ENCODE measurements around the gene TTBK1. TPM values are rescaled to one million over a fixed set of nuclear protein-coding genes. Genes with fewer than 3 reads are reported as not detected.
A peak's percentile ranks its signal among the peaks of the same experiment; 100 is the strongest.

Gene TTBK1
- polyA plus RNA-seq, 1 of the 3 experiments (the other 2 are of a cell fraction) = 0.94 TPM

DNA sequence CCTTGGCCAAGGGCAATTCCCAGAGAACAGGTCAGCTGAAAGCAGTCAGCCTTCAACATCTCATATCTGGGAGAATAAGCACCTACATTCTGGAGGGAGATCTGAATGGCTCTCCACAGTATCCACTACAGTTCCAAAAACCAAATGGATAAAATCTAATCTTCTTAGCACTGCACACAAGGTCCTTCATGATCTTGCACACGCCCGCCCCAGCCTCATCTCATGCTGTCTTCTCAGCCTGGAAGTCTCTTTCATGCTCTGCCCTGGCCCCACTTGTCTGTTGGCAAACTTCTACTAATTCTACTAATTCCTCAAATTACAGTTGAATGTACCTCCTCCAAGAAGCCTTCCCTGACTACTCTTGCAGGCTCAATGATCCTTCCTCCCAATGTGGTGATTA, 1.8 kb upstream of the TTBK1 start:
- ChIA-PET CTCF (interaction anchor here (0.6 to 1.0 kb wide), 2 partner anchors 10 to 88 kb away, joined by 3 read pairs; no protein-coding TSS in a partner anchor), POLR2A (no interaction called here)
- H3K9ac ChIP-seq = no peak overlapping the region
- no peaks in the 10 kb centered on the region for H3K79me2 ChIP-seq (ENCODE audit: insufficient read depth)
- H3K4me2 ChIP-seq = no peak overlapping the region
- no peak overlapping the region for H3K4me3 ChIP-seq (ENCODE audit: low read depth in 2 of 2, low read length in 1 of 2)
- TF ChIP-seq, protein P1, sequence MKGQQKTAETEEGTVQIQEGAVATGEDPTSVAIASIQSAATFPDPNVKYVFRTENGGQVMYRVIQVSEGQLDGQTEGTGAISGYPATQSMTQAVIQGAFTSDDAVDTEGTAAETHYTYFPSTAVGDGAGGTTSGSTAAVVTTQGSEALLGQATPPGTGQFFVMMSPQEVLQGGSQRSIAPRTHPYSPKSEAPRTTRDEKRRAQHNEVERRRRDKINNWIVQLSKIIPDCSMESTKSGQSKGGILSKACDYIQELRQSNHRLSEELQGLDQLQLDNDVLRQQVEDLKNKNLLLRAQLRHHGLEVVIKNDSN (IDR thresholded peaks at IDR 0.05; ENCODE audit: borderline replicate concordance, low read depth) = no peak
- TF ChIP-seq JUND (IDR thresholded peaks at IDR 0.05) (no peak), GABPA (IDR thresholded peaks at IDR 0.05; ENCODE audit: low read depth) (no peak), MXI1 (IDR thresholded peaks at IDR 0.05; ENCODE audit: low read depth, low read length) (no peak), RXRA (IDR thresholded peaks at IDR 0.05; ENCODE audit: borderline replicate concordance, low read depth) (no peak), MEF2A (IDR thresholded peaks at IDR 0.05; ENCODE audit: borderline replicate concordance, low read depth) (no peak), RFX5 (IDR thresholded peaks at IDR 0.05; ENCODE audit: low read length) (no peak)
- TF ChIP-seq, protein P2, sequence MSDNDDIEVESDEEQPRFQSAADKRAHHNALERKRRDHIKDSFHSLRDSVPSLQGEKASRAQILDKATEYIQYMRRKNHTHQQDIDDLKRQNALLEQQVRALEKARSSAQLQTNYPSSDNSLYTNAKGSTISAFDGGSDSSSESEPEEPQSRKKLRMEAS (IDR thresholded peaks at IDR 0.05; ENCODE audit: low read depth) = no peak
- WGBS (ENCODE audit: low lambda C conversion rate) = 59% methylated on average over 2 of the region's 2 CpGs
- no peak for DNase-seq
- H3F3A ChIP-seq (replicated peaks; ENCODE audit: insufficient read depth) = no peaks in the 10 kb centered on the region
- H3K9me3 ChIP-seq = no peaks in the 10 kb centered on the region
- peaks cover 21% of the 10 kb centered on the region for H3K27me3 ChIP-seq (ENCODE audit: insufficient read depth)
- no peak overlapping the region for H2AFZ ChIP-seq (ENCODE audit: low read depth)
- H3K4me1 ChIP-seq (ENCODE audit: control insufficient read depth in 1 of 2, insufficient read depth in 2 of 2, low read depth in 1 of 2, low read length in 1 of 2) = peaks cover 0 to 12% of the 10 kb centered on the region in 2 experiments; a peak in 1 of 4 replicates
- H3K27ac ChIP-seq (ENCODE audit: low read depth in 2 of 2, low read length in 1 of 2) = no peak overlapping the region
- no peaks in the 10 kb centered on the region for H4K20me1 ChIP-seq (ENCODE audit: insufficient read depth)
- no peaks in the 10 kb centered on the region for H3K36me3 ChIP-seq (replicated peaks in 1 of 2; ENCODE audit: control insufficient read depth in 1 of 2, insufficient read depth in 2 of 2, low read length in 1 of 2)
- H3K9me2 ChIP-seq = no peaks in the 10 kb centered on the region

DNA sequence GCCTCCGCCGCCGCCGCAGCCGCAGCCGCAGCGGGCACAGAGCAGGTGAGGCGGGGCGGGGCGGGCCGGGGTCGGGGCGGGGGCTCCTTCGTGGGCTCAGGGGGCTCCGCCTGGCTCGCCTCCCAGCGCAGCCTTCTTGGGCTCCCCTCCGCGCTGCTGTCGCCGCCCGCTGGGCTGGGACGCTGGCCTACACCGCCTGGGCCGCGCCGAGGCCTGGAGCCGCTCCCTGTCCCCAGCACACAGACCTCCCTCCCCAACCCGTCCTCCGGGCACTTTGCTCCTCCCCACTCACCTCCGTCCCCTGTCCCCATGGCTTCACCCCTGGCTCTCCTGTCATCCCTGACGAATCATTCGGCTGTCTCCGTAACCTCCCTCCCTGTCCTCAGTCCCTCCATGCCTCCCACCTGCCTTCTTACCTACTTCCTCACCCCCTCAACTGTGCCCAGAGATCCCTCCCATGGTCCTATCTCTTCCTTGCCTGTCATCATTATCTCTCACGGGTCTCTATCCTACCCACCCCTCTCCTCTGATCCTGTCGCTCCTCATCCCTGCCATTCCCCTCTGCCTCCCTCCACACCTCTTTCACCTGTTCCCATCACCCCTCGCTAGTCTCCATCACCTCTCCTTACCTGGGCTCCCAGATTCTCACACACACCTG, 512 bp downstream of the TTBK1 start:
- H3K4me1 ChIP-seq (ENCODE audit: control insufficient read depth in 1 of 2, insufficient read depth in 2 of 2, low read depth in 1 of 2, low read length in 1 of 2) = peaks cover 0 to 25% of the 10 kb centered on the region in 2 experiments; a peak in 1 of 4 replicates
- 61% methylated on average over 7 of the region's 37 CpGs for WGBS (ENCODE audit: low lambda C conversion rate)
- no peak overlapping the region for H3K27ac ChIP-seq (ENCODE audit: low read depth in 2 of 2, low read length in 1 of 2)
- DNase-seq = peak; percentile 82
- H3K4me3 ChIP-seq (ENCODE audit: low read depth in 2 of 2, low read length in 1 of 2) = peak overlapping the region; percentile 32 to 43
- POLR2A ChIA-PET = interaction anchor here (1.2 kb wide), 1 partner anchor 14 kb away, joined by 3 read pairs; the partner anchor contains the start of gene DNPH1
- CTCF ChIA-PET = interaction anchor here (0.7 to 1.1 kb wide), 5 partner anchors 14 to 364 kb away, joined by 3 to 5 read pairs (median 3); partner anchors contain the start of genes DNPH1 and PTK7
- no peak overlapping the region for H2AFZ ChIP-seq (ENCODE audit: low read depth)
- no peaks in the 10 kb centered on the region for H4K20me1 ChIP-seq (ENCODE audit: insufficient read depth)
- H3K36me3 ChIP-seq (replicated peaks in 1 of 2; ENCODE audit: control insufficient read depth in 1 of 2, insufficient read depth in 2 of 2, low read length in 1 of 2) = no peaks in the 10 kb centered on the region
- H3K79me2 ChIP-seq (ENCODE audit: insufficient read depth) = no peaks in the 10 kb centered on the region
- no peak overlapping the region for H3K9ac ChIP-seq
- H3F3A ChIP-seq (replicated peaks; ENCODE audit: insufficient read depth) = no peaks in the 10 kb centered on the region
- peak overlapping the region; percentile 50; the same call in 1 of the 2 replicates for H3K4me2 ChIP-seq
- no peaks in the 10 kb centered on the region for H3K9me2 ChIP-seq
- H3K9me3 ChIP-seq = no peaks in the 10 kb centered on the region
- peaks cover 21% of the 10 kb centered on the region; the same call in 1 of the 2 replicates for H3K27me3 ChIP-seq (ENCODE audit: insufficient read depth)
- TF ChIP-seq TEAD4 (IDR thresholded peaks at IDR 0.05; ENCODE audit: borderline replicate concordance, insufficient read depth) (no peak), FOXJ3 (CRISPR knock-in tag; IDR thresholded peaks at IDR 0.05) (no peak), NRF1 (IDR thresholded peaks at IDR 0.05; ENCODE audit: low read depth, low read length) (no peak), TAF1 (IDR thresholded peaks at IDR 0.05; ENCODE audit: borderline replicate concordance, low read depth, low read length) (no peak), FOSL2 (IDR thresholded peaks at IDR 0.05; ENCODE audit: borderline replicate concordance, low read depth) (no peak), GABPA (IDR thresholded peaks at IDR 0.05; ENCODE audit: low read depth) (no peak), FOXM1 (IDR thresholded peaks at IDR 0.05; ENCODE audit: low read depth) (no peak), RAD21 (IDR thresholded peaks at IDR 0.05; ENCODE audit: low read length) (no peak), MEF2A (IDR thresholded peaks at IDR 0.05; ENCODE audit: borderline replicate concordance, low read depth) (no peak), MXI1 (IDR thresholded peaks at IDR 0.05; ENCODE audit: low read depth, low read length) (no peak), EZH2phosphoT487 (IDR thresholded peaks at IDR 0.05; ENCODE audit: borderline replicate concordance, low read depth) (no peak), ELF1 (IDR thresholded peaks at IDR 0.05) (no peak), EP300 (IDR thresholded peaks at IDR 0.05; ENCODE audit: borderline replicate concordance in 1 of 2, low read depth in 1 of 2, low read length in 1 of 2) (no peak), SIN3A (IDR thresholded peaks at IDR 0.05; ENCODE audit: borderline replicate concordance, low read depth, low read length) (no peak)
- TF ChIP-seq, protein P3, sequence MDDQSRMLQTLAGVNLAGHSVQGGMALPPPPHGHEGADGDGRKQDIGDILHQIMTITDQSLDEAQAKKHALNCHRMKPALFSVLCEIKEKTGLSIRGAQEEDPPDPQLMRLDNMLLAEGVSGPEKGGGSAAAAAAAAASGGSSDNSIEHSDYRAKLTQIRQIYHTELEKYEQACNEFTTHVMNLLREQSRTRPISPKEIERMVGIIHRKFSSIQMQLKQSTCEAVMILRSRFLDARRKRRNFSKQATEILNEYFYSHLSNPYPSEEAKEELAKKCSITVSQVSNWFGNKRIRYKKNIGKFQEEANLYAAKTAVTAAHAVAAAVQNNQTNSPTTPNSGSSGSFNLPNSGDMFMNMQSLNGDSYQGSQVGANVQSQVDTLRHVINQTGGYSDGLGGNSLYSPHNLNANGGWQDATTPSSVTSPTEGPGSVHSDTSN (IDR thresholded peaks at IDR 0.05) = no peak
- TF ChIP-seq, protein P4, sequence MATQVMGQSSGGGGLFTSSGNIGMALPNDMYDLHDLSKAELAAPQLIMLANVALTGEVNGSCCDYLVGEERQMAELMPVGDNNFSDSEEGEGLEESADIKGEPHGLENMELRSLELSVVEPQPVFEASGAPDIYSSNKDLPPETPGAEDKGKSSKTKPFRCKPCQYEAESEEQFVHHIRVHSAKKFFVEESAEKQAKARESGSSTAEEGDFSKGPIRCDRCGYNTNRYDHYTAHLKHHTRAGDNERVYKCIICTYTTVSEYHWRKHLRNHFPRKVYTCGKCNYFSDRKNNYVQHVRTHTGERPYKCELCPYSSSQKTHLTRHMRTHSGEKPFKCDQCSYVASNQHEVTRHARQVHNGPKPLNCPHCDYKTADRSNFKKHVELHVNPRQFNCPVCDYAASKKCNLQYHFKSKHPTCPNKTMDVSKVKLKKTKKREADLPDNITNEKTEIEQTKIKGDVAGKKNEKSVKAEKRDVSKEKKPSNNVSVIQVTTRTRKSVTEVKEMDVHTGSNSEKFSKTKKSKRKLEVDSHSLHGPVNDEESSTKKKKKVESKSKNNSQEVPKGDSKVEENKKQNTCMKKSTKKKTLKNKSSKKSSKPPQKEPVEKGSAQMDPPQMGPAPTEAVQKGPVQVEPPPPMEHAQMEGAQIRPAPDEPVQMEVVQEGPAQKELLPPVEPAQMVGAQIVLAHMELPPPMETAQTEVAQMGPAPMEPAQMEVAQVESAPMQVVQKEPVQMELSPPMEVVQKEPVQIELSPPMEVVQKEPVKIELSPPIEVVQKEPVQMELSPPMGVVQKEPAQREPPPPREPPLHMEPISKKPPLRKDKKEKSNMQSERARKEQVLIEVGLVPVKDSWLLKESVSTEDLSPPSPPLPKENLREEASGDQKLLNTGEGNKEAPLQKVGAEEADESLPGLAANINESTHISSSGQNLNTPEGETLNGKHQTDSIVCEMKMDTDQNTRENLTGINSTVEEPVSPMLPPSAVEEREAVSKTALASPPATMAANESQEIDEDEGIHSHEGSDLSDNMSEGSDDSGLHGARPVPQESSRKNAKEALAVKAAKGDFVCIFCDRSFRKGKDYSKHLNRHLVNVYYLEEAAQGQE (IDR thresholded peaks at IDR 0.05; ENCODE audit: low read depth, low read length) = no peak
- TF ChIP-seq, protein P2 (IDR thresholded peaks at IDR 0.05; ENCODE audit: low read depth) = no peak
